GM12801 (cell line): Measurements from ENCODE around the gene CT45A9.
"Not testable (repeated sequence)": the region's sequence is repeated elsewhere in the genome, so short reads cannot be mapped to it uniquely, and the experiment has no call there.

Experiments
- TF ChIP-seq, protein P1 (sequence below): IDR thresholded peaks from one replicate; pipeline ENCODE4 v1.5.1; 2011; ENCODE audit warnings: control low read depth; ENCODE audit not compliant: insufficient read length; ENCODE audit errors: extremely low read depth

CT45A9 gene

DNA sequence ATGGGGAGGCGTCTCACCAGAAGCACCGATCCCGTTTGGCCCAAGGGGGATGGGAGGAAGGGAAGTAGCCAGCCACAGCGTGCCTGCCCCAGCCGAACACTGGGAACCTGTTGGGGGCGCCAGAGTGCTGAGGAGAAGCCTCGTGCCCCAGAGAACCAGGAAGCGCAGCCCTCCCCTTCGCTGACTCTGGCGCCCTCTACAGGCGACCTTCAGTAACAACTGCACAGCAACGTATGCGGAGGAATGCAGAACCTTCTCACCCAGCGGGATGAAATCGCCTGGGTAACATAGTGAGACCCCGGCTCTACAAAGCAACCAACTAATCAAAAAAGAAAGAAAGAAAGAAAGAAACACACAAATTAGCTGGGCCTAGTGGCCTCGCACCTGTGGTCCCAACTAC is 34.4 kb downstream of the CT45A9 start, which contains the start of gene CT45A7:
Gene CT45A7 (minus strand): TSS at position 101 of the 400 bp plus-strand sequence. CDS start 3,747 bp downstream, outside the sequence.
- TF ChIP-seq, protein P1, sequence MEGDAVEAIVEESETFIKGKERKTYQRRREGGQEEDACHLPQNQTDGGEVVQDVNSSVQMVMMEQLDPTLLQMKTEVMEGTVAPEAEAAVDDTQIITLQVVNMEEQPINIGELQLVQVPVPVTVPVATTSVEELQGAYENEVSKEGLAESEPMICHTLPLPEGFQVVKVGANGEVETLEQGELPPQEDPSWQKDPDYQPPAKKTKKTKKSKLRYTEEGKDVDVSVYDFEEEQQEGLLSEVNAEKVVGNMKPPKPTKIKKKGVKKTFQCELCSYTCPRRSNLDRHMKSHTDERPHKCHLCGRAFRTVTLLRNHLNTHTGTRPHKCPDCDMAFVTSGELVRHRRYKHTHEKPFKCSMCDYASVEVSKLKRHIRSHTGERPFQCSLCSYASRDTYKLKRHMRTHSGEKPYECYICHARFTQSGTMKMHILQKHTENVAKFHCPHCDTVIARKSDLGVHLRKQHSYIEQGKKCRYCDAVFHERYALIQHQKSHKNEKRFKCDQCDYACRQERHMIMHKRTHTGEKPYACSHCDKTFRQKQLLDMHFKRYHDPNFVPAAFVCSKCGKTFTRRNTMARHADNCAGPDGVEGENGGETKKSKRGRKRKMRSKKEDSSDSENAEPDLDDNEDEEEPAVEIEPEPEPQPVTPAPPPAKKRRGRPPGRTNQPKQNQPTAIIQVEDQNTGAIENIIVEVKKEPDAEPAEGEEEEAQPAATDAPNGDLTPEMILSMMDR, result not testable (repeated sequence)

DNA sequence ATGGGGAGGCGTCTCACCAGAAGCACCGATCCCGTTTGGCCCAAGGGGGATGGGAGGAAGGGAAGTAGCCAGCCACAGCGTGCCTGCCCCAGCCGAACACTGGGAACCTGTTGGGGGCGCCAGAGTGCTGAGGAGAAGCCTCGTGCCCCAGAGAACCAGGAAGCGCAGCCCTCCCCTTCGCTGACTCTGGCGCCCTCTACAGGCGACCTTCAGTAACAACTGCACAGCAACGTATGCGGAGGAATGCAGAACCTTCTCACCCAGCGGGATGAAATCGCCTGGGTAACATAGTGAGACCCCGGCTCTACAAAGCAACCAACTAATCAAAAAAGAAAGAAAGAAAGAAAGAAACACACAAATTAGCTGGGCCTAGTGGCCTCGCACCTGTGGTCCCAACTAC is 51.7 kb downstream of the CT45A9 start, which contains the start of gene CT45A2:
Gene CT45A2 (minus strand): TSS at position 101 of the 400 bp plus-strand sequence. CDS start 3,747 bp downstream, outside the sequence.
- TF ChIP-seq, protein P1, result not testable (repeated sequence)
